Memory B cell (primary cell): ENCODE measurements around the gene SIX2.
A peak's percentile ranks its signal among the peaks of the same experiment; 100 is the strongest.
"Not testable (repeated sequence)": the region's sequence is repeated elsewhere in the genome, so short reads cannot be mapped to it uniquely, and the experiment has no call there.

Experiments used
- ATAC-seq: fragments of 150-1000 bp; cut with Tn5 transposase; 2 replicates; pipeline ENCODE4 v1.10.0; 2021; ENCODE audit warnings: low read depth, mild to moderate bottlenecking, moderate library complexity
- DNase-seq, 2 donors: peaks; one replicate each; pipeline ENCODE4 v3.0.0; 2022; ENCODE audit warnings: low spot score in 2 of 2
- H3K27ac Mint-ChIP-seq: one replicate; pipeline ENCODE4 v1.8.0; 2022; ENCODE audit warnings: mild to moderate bottlenecking, moderate library complexity, mixed read lengths
- H3K27me3 Mint-ChIP-seq: one replicate; pipeline ENCODE4 v1.8.0; 2022; ENCODE audit warnings: mixed read lengths
- H3K36me3 Mint-ChIP-seq: one replicate; pipeline ENCODE4 v1.8.0; 2022; ENCODE audit warnings: mild to moderate bottlenecking, mixed read lengths
- H3K4me1 Mint-ChIP-seq: one replicate; pipeline ENCODE4 v1.8.0; 2022; ENCODE audit warnings: mixed read lengths
- H3K4me3 Mint-ChIP-seq: one replicate; pipeline ENCODE4 v1.8.0; 2022; ENCODE audit warnings: mild to moderate bottlenecking, moderate library complexity, mixed read lengths
- H3K9me3 Mint-ChIP-seq: one replicate; pipeline ENCODE4 v1.8.0; 2022; ENCODE audit warnings: mixed read lengths

Gene SIX2

GRCh38 chr2:45009303-45009927 is at the start of gene SIX2:
SIX2 (minus strand) TSS chr2:45009452; CDS start chr2:45009110, 342 bp downstream.
- H3K9me3 Mint-ChIP-seq = no peaks in the 10 kb centered on the region
- ATAC-seq (no peak), DNase-seq (no peak)

DNA sequence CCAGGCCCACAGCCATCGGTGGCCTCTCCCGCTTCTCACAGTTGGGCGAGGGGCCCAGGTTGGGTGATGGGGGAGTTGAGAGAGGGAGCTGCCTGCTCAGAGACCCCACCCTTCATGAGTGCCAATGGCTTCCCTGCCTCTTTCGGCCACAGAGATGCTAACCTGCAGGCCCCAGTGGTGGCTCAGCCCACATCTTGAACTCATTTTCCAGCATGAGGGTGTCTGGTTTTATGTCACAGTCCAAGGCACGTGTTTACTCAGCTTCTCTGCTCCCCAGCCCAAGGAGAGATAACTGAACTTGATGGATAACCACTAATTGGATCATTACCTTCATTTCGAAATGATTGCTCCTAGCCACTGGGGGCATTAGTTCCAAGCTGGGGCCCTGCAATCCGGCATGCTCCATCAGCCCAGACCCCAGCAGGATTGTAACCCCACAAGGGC is 45.9 kb upstream of the SIX2 start:
- no peak for DNase-seq
- Mint-ChIP-seq H3K4me1 (no peaks in the 10 kb centered on the region), H3K27ac (no peak overlapping the region), H3K4me3 (no peak overlapping the region), H3K9me3 (peaks cover 2% of the 10 kb centered on the region), H3K36me3 (no peaks in the 10 kb centered on the region), H3K27me3 (peaks cover 12% of the 10 kb centered on the region)
- ATAC-seq = no peak

More at GRCh38 chr2:45009303-45009927, at the start of gene SIX2:
- H3K4me3 Mint-ChIP-seq = peak within 1 kb of the TSS; percentile 78
- H3K27me3 Mint-ChIP-seq = peaks cover 26% of the 10 kb centered on the region
- peaks cover 16% of the 10 kb centered on the region for H3K4me1 Mint-ChIP-seq
- H3K36me3 Mint-ChIP-seq = no peaks in the 10 kb centered on the region
- no peak within 1 kb of the TSS for H3K27ac Mint-ChIP-seq

DNA sequence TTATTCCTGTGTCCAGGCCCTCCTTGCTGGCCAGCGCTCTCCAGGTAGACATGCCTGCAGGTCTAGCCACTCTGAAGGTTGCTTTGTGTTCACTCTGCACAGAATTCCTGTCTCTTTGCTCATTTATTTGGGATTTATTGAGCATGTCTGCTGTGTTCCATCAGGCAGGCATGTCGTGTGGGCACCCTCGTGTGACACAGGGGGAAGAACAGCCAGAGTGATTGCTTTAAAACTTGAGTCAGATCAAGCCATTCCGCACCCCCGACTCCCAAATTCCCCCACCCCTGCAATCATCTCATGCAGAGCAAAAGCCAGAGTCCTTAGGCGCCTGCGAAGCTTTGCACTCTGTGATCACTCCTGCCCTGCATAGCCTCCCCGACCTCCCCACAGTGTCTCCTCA is 44.7 kb upstream of the SIX2 start:
- no peaks in the 10 kb centered on the region for H3K36me3 Mint-ChIP-seq
- H3K27me3 Mint-ChIP-seq = peaks cover 12% of the 10 kb centered on the region
- H3K4me3 Mint-ChIP-seq = no peak overlapping the region
- no peak overlapping the region for H3K27ac Mint-ChIP-seq
- H3K4me1 Mint-ChIP-seq = no peaks in the 10 kb centered on the region
- DNase-seq (no peak), ATAC-seq (no peak)
- peaks cover 2% of the 10 kb centered on the region for H3K9me3 Mint-ChIP-seq

GRCh38 chr2:45052388-45052928 is 43.2 kb upstream of the SIX2 start:
- DNase-seq (no peak), ATAC-seq (no peak)
- Mint-ChIP-seq H3K27me3 (peaks cover 12% of the 10 kb centered on the region), H3K4me3 (no peak overlapping the region), H3K9me3 (no peaks in the 10 kb centered on the region), H3K4me1 (no peaks in the 10 kb centered on the region), H3K27ac (no peak overlapping the region), H3K36me3 (no peaks in the 10 kb centered on the region)

- H3K9me3 Mint-ChIP-seq = no peaks in the 10 kb centered on the region
- H3K4me3 Mint-ChIP-seq = no peak overlapping the region
- peaks cover 14% of the 10 kb centered on the region for H3K27me3 Mint-ChIP-seq
- DNase-seq (no peak), ATAC-seq (no peak)
- no peak overlapping the region for H3K27ac Mint-ChIP-seq
- no peaks in the 10 kb centered on the region for H3K4me1 Mint-ChIP-seq
- no peaks in the 10 kb centered on the region for H3K36me3 Mint-ChIP-seq
Observed at GRCh38 chr2:45049569-45050336, 40.5 kb upstream of the SIX2 start.

GRCh38 chr2:45047301-45047700 is 38.0 kb upstream of the SIX2 start:
- Mint-ChIP-seq H3K9me3 (no peaks in the 10 kb centered on the region), H3K4me3 (no peak overlapping the region), H3K4me1 (peaks cover 4% of the 10 kb centered on the region), H3K27me3 (peaks cover 12% of the 10 kb centered on the region), H3K36me3 (no peaks in the 10 kb centered on the region), H3K27ac (no peak overlapping the region)
- DNase-seq (no peak), ATAC-seq (no peak)

GRCh38 chr2:45046786-45047185 is 37.5 kb upstream of the SIX2 start:
- no peak for DNase-seq
- H3K27ac Mint-ChIP-seq = no peak overlapping the region
- peaks cover 12% of the 10 kb centered on the region for H3K27me3 Mint-ChIP-seq
- ATAC-seq = no peak
- no peak overlapping the region for H3K4me3 Mint-ChIP-seq
- peaks cover 4% of the 10 kb centered on the region for H3K4me1 Mint-ChIP-seq
- H3K9me3 Mint-ChIP-seq = no peaks in the 10 kb centered on the region
- no peaks in the 10 kb centered on the region for H3K36me3 Mint-ChIP-seq

DNA sequence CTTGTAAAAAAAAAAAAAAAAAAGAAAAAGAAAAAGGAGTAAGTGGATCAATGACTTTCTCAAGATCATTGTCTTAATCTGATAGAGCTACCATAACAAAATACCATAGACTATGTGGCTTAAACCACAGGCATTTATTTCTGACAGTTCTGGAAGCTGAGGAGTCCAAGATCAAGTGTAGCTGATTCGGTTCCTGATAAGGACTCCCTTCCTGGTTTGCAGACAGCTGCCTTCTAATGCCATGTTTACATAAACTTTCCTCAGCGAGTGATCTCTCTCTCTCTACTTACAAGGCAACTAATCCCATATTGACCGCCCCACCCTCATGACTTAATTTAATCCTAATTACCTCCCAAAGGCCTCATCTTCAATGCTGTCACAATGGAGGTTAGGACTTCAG is 36.5 kb upstream of the SIX2 start:
- Mint-ChIP-seq H3K27me3 (peaks cover 12% of the 10 kb centered on the region), H3K36me3 (no peaks in the 10 kb centered on the region), H3K4me3 (no peak overlapping the region), H3K9me3 (no peaks in the 10 kb centered on the region), H3K4me1 (peaks cover 4% of the 10 kb centered on the region), H3K27ac (no peak overlapping the region)
- DNase-seq = no peak
- ATAC-seq = no peak

GRCh38 chr2:45044916-45045315 is 35.7 kb upstream of the SIX2 start:
- no peaks in the 10 kb centered on the region for H3K9me3 Mint-ChIP-seq
- no peak overlapping the region for H3K27ac Mint-ChIP-seq
- H3K36me3 Mint-ChIP-seq = no peaks in the 10 kb centered on the region
- peaks cover 4% of the 10 kb centered on the region for H3K4me1 Mint-ChIP-seq
- no peak overlapping the region for H3K4me3 Mint-ChIP-seq
- DNase-seq (no peak), ATAC-seq (no peak)
- H3K27me3 Mint-ChIP-seq = peaks cover 12% of the 10 kb centered on the region

DNA sequence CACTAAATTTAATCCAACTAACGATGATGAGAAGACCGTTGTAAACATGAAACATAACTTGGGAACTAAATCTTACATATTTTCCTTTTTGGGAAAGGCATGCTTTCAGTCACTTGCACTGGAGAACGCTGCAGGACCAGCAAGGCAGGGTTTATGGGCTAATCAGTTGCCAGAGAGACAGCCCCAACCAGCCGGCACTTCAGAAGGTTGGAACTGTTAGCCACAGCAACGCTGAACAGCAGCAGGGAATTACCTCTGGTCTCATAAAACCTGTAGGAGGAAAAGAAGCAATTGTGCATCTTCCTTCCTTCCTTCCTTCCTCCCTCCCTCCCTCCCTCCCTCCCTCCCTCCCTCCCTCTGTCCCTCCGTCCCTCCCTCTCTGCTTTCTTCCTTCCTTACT is 33.9 kb upstream of the SIX2 start:
- ATAC-seq = no peak
- peaks cover 17% of the 10 kb centered on the region for H3K27me3 Mint-ChIP-seq
- no peak for DNase-seq
- no peak overlapping the region for H3K27ac Mint-ChIP-seq
- H3K9me3 Mint-ChIP-seq = no peaks in the 10 kb centered on the region
- no peak overlapping the region for H3K4me3 Mint-ChIP-seq
- no peaks in the 10 kb centered on the region for H3K36me3 Mint-ChIP-seq
- peaks cover 4% of the 10 kb centered on the region for H3K4me1 Mint-ChIP-seq

DNA sequence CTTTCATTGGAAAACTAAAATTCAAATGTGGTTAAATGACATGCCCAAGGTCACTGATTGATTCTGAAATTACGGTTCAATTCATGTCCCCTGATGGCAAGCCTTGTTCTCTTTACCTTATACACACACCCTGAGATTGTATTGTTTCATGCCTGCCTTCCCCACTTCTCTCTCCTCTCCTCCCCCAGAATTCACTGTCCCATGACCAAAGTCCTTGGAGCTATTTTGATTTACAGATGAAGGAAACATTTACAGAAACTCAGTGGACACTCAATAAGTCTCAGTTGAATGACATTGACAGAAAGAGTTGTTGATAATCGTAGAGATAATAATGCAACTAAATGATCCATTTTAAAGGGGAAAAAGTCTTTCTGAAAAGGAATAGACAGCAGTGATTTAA is 33.1 kb upstream of the SIX2 start:
- Mint-ChIP-seq H3K36me3 (no peaks in the 10 kb centered on the region), H3K9me3 (no peaks in the 10 kb centered on the region), H3K4me3 (no peak overlapping the region), H3K4me1 (peaks cover 4% of the 10 kb centered on the region), H3K27ac (no peak overlapping the region), H3K27me3 (peaks cover 17% of the 10 kb centered on the region)
- ATAC-seq = no peak
- no peak for DNase-seq

DNA sequence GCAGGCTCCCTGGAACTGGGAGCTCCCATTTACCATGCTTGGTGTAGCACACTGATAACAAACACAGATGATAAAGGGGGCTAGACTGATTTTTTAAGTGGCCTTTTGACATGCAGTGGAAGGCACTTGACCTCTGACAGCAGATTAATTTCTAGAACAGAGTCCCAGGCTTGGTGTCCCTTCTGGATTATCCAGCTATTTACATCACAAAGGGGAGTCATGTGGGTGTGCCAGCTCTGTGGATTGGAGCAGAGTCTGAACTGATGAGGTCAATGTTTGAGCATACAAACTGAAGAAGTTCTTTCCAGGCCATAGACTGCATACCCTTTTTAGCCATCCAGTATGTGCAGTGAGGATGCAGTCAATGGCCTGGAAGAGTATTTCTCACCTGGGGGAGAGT is 31.5 kb upstream of the SIX2 start:
- H3K9me3 Mint-ChIP-seq = no peaks in the 10 kb centered on the region
- peaks cover 4% of the 10 kb centered on the region for H3K4me1 Mint-ChIP-seq
- no peak overlapping the region for H3K4me3 Mint-ChIP-seq
- peaks cover 14% of the 10 kb centered on the region for H3K27me3 Mint-ChIP-seq
- H3K27ac Mint-ChIP-seq = no peak overlapping the region
- ATAC-seq (no peak), DNase-seq (no peak)
- H3K36me3 Mint-ChIP-seq = no peaks in the 10 kb centered on the region

DNA sequence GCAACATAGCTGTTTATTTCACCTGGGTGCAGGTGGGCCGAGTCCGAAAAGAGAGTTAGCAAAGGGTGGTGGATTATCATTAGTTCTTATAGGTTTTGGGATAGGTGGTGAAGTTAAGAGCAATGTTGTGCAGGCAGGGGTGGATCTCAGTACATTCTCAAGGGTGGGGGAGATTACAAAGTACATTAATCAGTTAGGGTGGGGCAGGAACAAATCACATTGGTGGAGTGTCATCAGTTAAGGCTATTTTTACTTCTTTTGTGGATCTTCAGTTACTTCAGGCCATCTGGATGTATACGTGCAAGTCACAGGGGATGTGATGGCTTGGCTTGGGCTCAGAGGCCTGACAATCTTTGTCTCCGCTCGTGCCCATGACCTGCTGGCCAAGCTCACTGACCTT is 30.6 kb upstream of the SIX2 start:
- DNase-seq, H3K27ac Mint-ChIP-seq, H3K4me3 Mint-ChIP-seq, H3K36me3 Mint-ChIP-seq, H3K9me3 Mint-ChIP-seq, ATAC-seq, H3K4me1 Mint-ChIP-seq: not testable (repeated sequence)
- peaks cover 12% of the 10 kb centered on the region for H3K27me3 Mint-ChIP-seq

- ATAC-seq, H3K27ac Mint-ChIP-seq, H3K4me1 Mint-ChIP-seq, H3K4me3 Mint-ChIP-seq, DNase-seq, H3K36me3 Mint-ChIP-seq, H3K9me3 Mint-ChIP-seq: not testable (repeated sequence)
- H3K27me3 Mint-ChIP-seq = peaks cover 13% of the 10 kb centered on the region
Observed at GRCh38 chr2:45038861-45039260, 29.6 kb upstream of the SIX2 start.
